HepG2 (cell line): ENCODE measurements around the gene VPS11. TPM values are rescaled to one million over a fixed set of nuclear protein-coding genes. Genes with fewer than 3 reads are reported as not detected.
A peak's percentile ranks its signal among the peaks of the same experiment; 100 is the strongest.

Experiments used
- BCL6 ChIP-seq: IDR thresholded peaks from 2 replicates; pipeline ENCODE4 v1.6.1; 2016; ENCODE audit warnings: missing genetic modification reagents, missing compliant biosample characterization
- ETV6 ChIP-seq: sonication (generic); formaldehyde crosslinking; conservative IDR thresholded peaks from 2 replicates; pipeline ENCODE4 v1.4.0; 2020; ENCODE audit warnings: missing genetic modification reagents
- HNF4A ChIP-seq: sonication (generic); formaldehyde crosslinking; IDR thresholded peaks from 2 replicates; pipeline ENCODE4 v1.4.0; 2020; ENCODE audit warnings: missing genetic modification reagents
- HNRNPL ChIP-seq: fragments of 200-400 bp; formaldehyde crosslinking; IDR thresholded peaks from 2 replicates; pipeline ENCODE4 v1.6.1; 2017; ENCODE audit warnings: mild to moderate bottlenecking, low read depth, low read length
- HOXA7 ChIP-seq: sonication (generic); formaldehyde crosslinking; IDR thresholded peaks from 2 replicates; pipeline ENCODE4 v1.8.1; 2022; ENCODE audit warnings: mild to moderate bottlenecking, missing genetic modification reagents, moderate library complexity
- MTF2 ChIP-seq: sonication (generic); formaldehyde crosslinking; IDR thresholded peaks from 2 replicates; pipeline ENCODE4 v1.5.0; 2020; ENCODE audit warnings: missing genetic modification reagents, borderline replicate concordance
- NFE2 ChIP-seq: sonication (generic); formaldehyde crosslinking; IDR thresholded peaks from 2 replicates; pipeline ENCODE4 v1.4.0; 2020; ENCODE audit warnings: missing genetic modification reagents
- NFKB2 ChIP-seq: sonication (generic); formaldehyde crosslinking; IDR thresholded peaks from 2 replicates; pipeline ENCODE4 v1.4.0; 2020; ENCODE audit warnings: missing genetic modification reagents, borderline replicate concordance
- NONO ChIP-seq, 2 experiments: fragments of 450-650 bp in 1 of 2; sonication (generic) in 1 of 2; formaldehyde crosslinking in 1 of 2; IDR thresholded peaks in 1 of 2; conservative IDR thresholded peaks in 1 of 2; 2 replicates each; pipeline versions ENCODE4 v1.6.1 to v1.8.0; 2017 to 2022; ENCODE audit warnings: mild to moderate bottlenecking in 1 of 2, missing genetic modification reagents in 1 of 2, moderate library complexity in 1 of 2
- PBX3 ChIP-seq: sonication (generic); formaldehyde crosslinking; IDR thresholded peaks from 2 replicates; pipeline ENCODE4 v1.8.1; 2023; ENCODE audit warnings: missing genetic modification reagents, inconsistent platforms, borderline replicate concordance
- REPIN1 ChIP-seq: sonication (generic); formaldehyde crosslinking; IDR thresholded peaks from 2 replicates; pipeline ENCODE4 v1.8.0; 2022; ENCODE audit warnings: missing genetic modification reagents, low read depth, mild to moderate bottlenecking, borderline replicate concordance
- SMAD9 ChIP-seq: sonication (generic); formaldehyde crosslinking; IDR thresholded peaks from 2 replicates; pipeline ENCODE4 v1.5.1; 2020; ENCODE audit warnings: mild to moderate bottlenecking, missing genetic modification reagents
- SSRP1 ChIP-seq: IDR thresholded peaks from 2 replicates; pipeline ENCODE4 v1.6.1; 2016; ENCODE audit warnings: control low read depth
- TAF1 ChIP-seq: sonication (generic); formaldehyde crosslinking; IDR thresholded peaks from 2 replicates; pipeline ENCODE4 v1.4.0; 2020; ENCODE audit warnings: missing genetic modification reagents
- THAP11 ChIP-seq: IDR thresholded peaks from 2 replicates; pipeline ENCODE4 v1.6.1; 2016; ENCODE audit warnings: missing biosample characterization, missing genetic modification reagents
- ZBTB8A ChIP-seq: sonication (generic); formaldehyde crosslinking; IDR thresholded peaks from 2 replicates; pipeline ENCODE4 v1.4.0; 2020; ENCODE audit warnings: mild to moderate bottlenecking, low read depth, missing genetic modification reagents, borderline replicate concordance
- ZFP36L2 ChIP-seq: sonication (generic); formaldehyde crosslinking; IDR thresholded peaks from 2 replicates; pipeline ENCODE4 v1.4.0; 2020; ENCODE audit warnings: missing genetic modification reagents
- ZMAT5 ChIP-seq: sonication (generic); formaldehyde crosslinking; IDR thresholded peaks from 2 replicates; pipeline ENCODE4 v1.5.0; 2020; ENCODE audit warnings: mild to moderate bottlenecking, low read depth, missing genetic modification reagents, borderline replicate concordance
- ZNF10 ChIP-seq: sonication (generic); formaldehyde crosslinking; IDR thresholded peaks from 2 replicates; pipeline ENCODE4 v1.4.0; 2020; ENCODE audit warnings: mild to moderate bottlenecking, low read depth, missing genetic modification reagents, borderline replicate concordance
- ZNF12 ChIP-seq: sonication (generic); formaldehyde crosslinking; IDR thresholded peaks from 2 replicates; pipeline ENCODE4 v1.5.0; 2020; ENCODE audit warnings: missing genetic modification reagents
- ZNF674 ChIP-seq: sonication (generic); formaldehyde crosslinking; IDR thresholded peaks from 2 replicates; pipeline ENCODE4 v1.5.0; 2020; ENCODE audit warnings: low read depth, mild to moderate bottlenecking, missing genetic modification reagents
- ZNF724P ChIP-seq: sonication (generic); formaldehyde crosslinking; IDR thresholded peaks from 2 replicates; pipeline ENCODE4 v1.8.0; 2022; ENCODE audit warnings: missing genetic modification reagents, borderline replicate concordance
- ZNF768 ChIP-seq: sonication (generic); formaldehyde crosslinking; IDR thresholded peaks from 2 replicates; pipeline ENCODE4 v1.4.0; 2020; ENCODE audit warnings: missing genetic modification reagents
- ZSCAN12 ChIP-seq: sonication (generic); formaldehyde crosslinking; IDR thresholded peaks from 2 replicates; pipeline ENCODE4 v1.9.0; 2021; ENCODE audit warnings: mild to moderate bottlenecking, missing genetic modification reagents
- polyA plus RNA-seq, 8 experiments: library from polyadenylated mRNA; depleted of rRNA in 3 of 8; stranded (reverse) in 7 of 8; unstranded in 1 of 8; fragments of >200 nt; fragmentation: Illumina TruSeq in 4 of 8; extraction: Trizol in 4 of 8; gene quantifications; 2 replicates each; pipeline versions ENCODE4 v1.2.1 to v1.2.3, GENCODE V29; 2011 to 2016; ENCODE audit warnings: low read depth in 4 of 8, missing spikeins in 1 of 8, mixed read lengths in 1 of 8; ENCODE audit not compliant: insufficient read depth in 1 of 8
- total RNA-seq, 5 experiments: library from RNA; depleted of rRNA; stranded (reverse); fragments of >200 nt; fragmentation: Illumina TruSeq; extraction: Trizol; gene quantifications; 2 replicates each; pipeline ENCODE4 v1.2.3, GENCODE V29; 2016; ENCODE audit warnings: low read depth in 1 of 5
- TF ChIP-seq, protein P1 (sequence below): sonication (generic); formaldehyde crosslinking; conservative IDR thresholded peaks from 2 replicates; pipeline ENCODE4 v1.4.0; 2020; ENCODE audit warnings: mild to moderate bottlenecking, missing genetic modification reagents, moderate library complexity

VPS11 gene
- total and polyA plus RNA-seq, 2 of the 13 experiments (the other 11 are each of a cell fraction or from before 2014, with no cell fraction given): 13.7 to 21.6 TPM

GRCh38 chr11:119101759-119102423 lies 34.3 kb downstream of the VPS11 start, which contains the start of gene DPAGT1 (continued):
- peak; percentile 45 for TF ChIP-seq REPIN1 (CRISPR knock-in tag)
- TF ChIP-seq ZSCAN12 (CRISPR knock-in tag): no peak
- no peak for TF ChIP-seq NFE2 (CRISPR knock-in tag)
- no peak for TF ChIP-seq ZNF674 (CRISPR knock-in tag)
- TF ChIP-seq SSRP1 (CRISPR knock-in tag): no peak
- no peak for TF ChIP-seq HNF4A (CRISPR knock-in tag)
- no peak for TF ChIP-seq ZNF768 (CRISPR knock-in tag)
- TF ChIP-seq HNRNPL: no peak
- TF ChIP-seq NFKB2 (CRISPR knock-in tag): 0 out of 2 replicates have a peak, but pooled peaks have one; percentile 5
- TF ChIP-seq ZNF10 (CRISPR knock-in tag): no peak
- no peak for TF ChIP-seq ZBTB8A (CRISPR knock-in tag)
- TF ChIP-seq TAF1: no peak; the same call in none of the 2 replicates
- no peak for TF ChIP-seq SMAD9
- no peak for TF ChIP-seq ZFP36L2 (CRISPR knock-in tag)
- TF ChIP-seq BCL6: no peak
- TF ChIP-seq MTF2 (CRISPR knock-in tag): 0 out of 2 replicates have a peak, but pooled peaks have one; percentile 30
- TF ChIP-seq HOXA7: no peak
- TF ChIP-seq PBX3 (CRISPR knock-in tag): no peak
- TF ChIP-seq, protein P1, sequence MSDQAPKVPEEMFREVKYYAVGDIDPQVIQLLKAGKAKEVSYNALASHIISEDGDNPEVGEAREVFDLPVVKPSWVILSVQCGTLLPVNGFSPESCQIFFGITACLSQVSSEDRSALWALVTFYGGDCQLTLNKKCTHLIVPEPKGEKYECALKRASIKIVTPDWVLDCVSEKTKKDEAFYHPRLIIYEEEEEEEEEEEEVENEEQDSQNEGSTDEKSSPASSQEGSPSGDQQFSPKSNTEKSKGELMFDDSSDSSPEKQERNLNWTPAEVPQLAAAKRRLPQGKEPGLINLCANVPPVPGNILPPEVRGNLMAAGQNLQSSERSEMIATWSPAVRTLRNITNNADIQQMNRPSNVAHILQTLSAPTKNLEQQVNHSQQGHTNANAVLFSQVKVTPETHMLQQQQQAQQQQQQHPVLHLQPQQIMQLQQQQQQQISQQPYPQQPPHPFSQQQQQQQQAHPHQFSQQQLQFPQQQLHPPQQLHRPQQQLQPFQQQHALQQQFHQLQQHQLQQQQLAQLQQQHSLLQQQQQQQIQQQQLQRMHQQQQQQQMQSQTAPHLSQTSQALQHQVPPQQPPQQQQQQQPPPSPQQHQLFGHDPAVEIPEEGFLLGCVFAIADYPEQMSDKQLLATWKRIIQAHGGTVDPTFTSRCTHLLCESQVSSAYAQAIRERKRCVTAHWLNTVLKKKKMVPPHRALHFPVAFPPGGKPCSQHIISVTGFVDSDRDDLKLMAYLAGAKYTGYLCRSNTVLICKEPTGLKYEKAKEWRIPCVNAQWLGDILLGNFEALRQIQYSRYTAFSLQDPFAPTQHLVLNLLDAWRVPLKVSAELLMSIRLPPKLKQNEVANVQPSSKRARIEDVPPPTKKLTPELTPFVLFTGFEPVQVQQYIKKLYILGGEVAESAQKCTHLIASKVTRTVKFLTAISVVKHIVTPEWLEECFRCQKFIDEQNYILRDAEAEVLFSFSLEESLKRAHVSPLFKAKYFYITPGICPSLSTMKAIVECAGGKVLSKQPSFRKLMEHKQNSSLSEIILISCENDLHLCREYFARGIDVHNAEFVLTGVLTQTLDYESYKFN (CRISPR knock-in tag): no peak
- no peak for TF ChIP-seq ZNF724P (CRISPR knock-in tag)
- no peak for TF ChIP-seq ZMAT5 (CRISPR knock-in tag)
- no peak for TF ChIP-seq ZNF12 (CRISPR knock-in tag)
- TF ChIP-seq THAP11 (CRISPR knock-in tag): peak; percentile 89
- 0 out of 2 replicates have a peak, but pooled peaks have one; percentile 81 for TF ChIP-seq ETV6 (CRISPR knock-in tag)
- no peak for TF ChIP-seq NONO (IDR thresholded peaks at IDR 0.05)
- TF ChIP-seq NONO (CRISPR knock-in tag; conservative IDR thresholded peaks at IDR 0.05): peak; percentile 61
